Smooth muscle cell of trachea (primary cell): ENCODE measurements around the gene URB1. TPM values are rescaled to one million over a fixed set of nuclear protein-coding genes. Genes with fewer than 3 reads are reported as not detected.

Experiments used
- total RNA-seq: library from RNA; depleted of rRNA; stranded (reverse); fragments of >200 nt; gene quantifications from 2 replicates; pipeline ENCODE4 v1.2.1, GENCODE V29; 2014

The URB1 gene, protein sequence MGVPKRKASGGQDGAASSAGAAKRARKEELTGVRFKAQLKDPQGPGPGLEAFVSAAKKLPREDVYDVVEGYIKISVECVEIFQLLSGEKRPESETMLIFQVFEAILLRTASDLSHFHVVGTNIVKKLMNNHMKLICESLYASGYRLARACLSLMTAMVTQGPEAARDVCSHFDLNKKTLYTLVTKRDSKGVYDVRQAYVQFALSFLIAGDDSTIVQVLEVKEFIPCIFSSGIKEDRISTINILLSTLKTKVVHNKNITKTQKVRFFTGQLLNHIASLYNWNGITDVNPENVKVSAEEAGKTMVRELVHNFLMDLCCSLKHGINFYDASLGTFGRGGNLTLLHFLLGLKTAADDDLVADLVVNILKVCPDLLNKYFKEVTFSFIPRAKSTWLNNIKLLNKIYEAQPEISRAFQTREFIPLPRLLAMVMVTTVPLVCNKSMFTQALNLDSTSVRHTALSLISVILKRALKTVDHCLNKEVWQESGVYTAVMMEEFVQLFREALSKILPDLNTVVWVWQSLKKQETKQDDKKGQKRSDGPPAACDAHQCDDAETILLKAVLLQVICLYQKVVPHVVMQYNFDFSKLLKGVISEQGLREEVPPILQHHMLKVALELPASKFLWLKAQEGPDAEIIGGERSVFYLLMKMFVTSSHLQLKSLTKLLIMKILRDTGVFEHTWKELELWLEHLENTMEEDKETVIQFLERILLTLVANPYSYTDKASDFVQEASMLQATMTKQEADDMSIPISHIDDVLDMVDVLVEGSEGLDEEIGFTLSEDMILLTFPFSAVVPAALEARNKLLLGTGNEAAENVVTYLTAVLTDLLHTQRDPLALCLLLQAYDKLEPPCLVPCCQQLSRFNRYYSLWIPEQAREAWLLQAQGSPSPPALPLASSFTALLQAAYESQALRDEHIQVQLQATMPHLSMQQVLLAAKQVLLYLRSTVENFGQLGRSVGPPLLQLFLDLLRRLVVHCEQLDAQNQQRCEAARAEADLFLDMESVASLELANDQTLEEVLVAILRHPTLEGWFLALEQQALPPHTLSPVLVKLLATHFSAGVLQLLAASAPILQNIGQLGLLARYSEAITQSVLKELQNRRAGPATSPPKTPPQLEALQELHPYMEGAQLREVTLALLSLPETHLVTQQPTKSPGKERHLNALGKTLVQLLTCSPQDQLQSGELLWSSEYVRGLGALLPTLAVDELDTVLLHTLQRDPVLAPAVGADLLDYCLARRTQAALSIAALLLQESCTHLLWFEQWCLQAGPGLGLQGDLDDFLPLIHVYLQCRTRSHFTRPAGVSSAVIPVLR (N-terminal part only)
- total RNA-seq, result 17.5 and 25.5 TPM in 2 replicates

DNA sequence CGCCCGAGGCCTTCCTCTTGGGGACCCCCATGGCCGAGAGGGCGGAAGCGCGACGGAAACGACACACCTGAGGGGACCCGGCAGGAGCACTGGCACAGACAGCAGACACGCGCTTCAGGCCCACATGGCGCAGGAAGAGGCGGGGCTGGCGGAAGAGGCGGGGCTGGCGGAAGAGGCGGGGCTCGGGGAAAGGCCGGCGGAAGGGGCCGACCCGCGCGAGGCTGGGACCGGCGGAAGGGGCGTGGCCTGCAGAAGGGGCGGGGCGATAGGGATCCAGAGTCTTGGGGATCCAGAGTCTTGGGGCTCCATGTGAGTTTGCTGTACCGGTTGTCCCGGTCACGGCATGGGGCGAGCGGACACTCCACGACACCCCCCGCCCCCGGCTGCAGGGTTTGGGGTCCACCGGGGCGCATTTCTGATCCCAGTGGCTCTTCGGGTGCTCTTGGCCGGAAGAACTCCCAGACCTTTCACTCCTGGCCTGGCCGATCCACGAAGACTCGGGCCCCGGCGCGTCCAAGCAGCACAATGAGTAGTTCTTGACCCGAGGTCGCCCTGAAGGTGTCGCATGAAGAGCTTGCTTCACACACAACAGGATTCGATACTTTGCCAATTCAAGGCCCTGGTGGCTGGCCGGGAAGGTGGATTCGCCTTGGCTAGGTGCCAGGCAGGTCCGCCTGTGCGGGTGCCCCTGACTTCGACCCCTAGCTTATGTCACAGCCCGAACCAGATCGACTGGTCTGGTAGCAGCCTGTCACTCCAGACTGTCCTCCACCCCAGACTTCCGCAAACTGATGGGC lies at the start of gene URB1:
Gene URB1 (minus strand): TSS at position 133 of the 797 bp plus-strand sequence. CDS start 102 bp downstream, at position 31.

DNA sequence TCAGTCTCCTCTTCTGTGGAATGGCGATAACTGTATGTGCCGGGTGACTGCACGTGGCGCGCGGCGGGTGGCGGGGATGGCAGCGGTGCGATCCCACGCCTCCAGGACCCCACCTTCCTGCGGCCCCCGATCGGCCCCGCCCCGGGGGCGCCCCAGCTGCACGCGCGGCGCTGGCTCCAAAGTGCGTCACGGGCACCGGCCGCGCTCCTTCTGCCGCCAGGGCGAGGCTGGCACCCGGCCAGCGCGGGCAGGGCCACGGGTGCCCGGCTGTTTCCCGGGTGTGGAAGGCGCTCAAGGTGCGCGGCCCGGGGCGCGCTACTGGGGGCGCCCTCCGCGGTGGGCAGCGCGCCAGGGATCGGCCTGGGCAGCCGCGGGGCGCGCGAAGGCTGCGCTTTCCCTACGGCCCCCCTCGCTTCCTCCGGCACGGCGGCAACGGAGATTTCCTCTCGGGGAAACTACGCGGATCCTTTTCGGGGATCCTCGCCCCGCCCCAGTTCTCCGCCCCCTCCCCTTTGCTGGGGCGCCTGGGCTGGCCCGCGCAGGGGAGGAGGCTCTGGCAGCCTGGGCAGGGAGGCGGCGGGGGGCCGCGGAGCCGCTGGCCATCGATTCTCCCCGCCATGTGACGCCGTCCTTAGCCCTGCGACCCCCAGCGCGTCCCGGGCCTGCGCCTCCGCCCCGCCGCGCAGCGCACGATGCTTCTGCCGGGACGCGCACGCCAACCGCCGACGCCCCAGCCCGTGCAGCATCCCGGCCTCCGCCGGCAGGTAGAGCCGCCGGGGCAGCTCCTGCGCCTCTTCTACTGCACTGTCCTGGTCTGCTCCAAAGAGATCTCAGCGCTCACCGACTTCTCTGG lies 19.6 kb upstream of the URB1 start, which contains the start of gene EVA1C:
Gene EVA1C (plus strand): TSS at position 545 of the 853 bp plus-strand sequence. CDS start 148 bp downstream, at position 693.

DNA sequence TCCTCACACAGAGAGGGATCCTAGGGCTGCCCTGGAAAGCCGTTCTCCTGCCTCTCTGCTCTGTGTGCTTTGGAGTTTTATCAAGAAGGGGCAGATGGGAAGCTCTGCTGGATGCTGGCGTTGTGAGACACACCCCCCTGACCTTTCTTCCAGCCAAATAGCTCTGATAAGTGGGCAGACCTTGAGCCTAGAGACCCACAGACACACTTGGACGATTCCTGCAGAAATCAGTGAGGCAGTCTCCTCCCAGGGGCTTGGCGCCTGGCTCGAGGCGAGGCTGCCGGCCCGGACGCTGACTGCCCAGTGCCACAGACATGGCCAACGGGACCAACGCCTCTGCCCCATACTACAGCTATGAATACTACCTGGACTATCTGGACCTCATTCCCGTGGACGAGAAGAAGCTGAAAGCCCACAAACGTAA lies 94.1 kb downstream of the URB1 start, which contains the start of gene MRAP:
Gene MRAP (plus strand): TSS at position 198 of the 424 bp plus-strand sequence. CDS start 117 bp downstream, at position 315.

DNA sequence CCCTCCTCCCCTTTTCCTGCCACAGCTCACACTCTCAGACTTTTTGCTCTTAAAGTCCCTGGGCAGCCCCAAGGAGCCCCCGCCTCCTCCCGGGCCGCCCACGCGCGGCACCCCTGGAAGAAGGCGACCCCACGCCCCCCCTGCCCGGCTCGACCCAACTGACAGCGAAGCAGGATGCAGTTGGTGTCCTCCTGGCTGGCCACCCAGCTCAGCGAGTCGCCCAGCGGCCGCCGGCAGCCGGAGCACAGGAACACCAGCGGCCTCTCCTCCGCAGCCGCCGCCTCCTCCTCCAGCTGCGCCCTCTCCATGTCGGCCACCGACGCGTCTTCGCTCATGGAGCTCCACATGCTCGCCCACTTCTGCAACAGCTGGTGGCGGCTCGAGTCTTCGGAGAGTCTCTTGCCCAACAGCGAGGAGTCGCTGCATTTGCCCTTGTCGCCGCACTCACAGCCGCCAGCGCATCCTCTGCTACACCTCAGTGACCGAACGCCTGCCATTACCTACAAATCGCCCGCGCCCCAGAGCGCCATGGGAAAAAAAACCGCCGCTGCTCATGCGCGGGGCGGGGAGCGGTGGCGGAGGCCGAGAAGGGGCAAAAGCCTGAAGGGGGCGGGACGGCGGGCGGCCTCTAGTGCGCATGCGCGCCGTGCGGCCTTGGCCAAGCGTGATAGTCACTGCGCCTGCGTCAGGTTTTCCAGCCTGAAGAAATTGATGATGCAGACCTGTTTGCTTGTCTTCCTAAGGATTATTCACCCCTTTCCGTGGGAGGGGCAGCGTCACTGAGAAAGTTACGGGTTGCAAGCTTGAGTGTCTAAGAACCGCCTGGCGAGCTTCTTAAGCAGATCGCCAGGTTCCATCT lies 114.1 kb downstream of the URB1 start, which contains the start of gene MIS18A:
Gene MIS18A (minus strand): TSS at position 532 of the 859 bp plus-strand sequence. CDS start 35 bp downstream, at position 497.

Other genes with a start within 250 kb of the URB1 start
- 3.8 and 15.3 TPM in 2 replicates for gene MIS18A, start 114.0 kb downstream of the URB1 start, total RNA-seq
- gene MRAP, start 94.2 kb downstream of the URB1 start, total RNA-seq, result 0.17 TPM in 1 of 2 replicates, not detected in the other
- gene EVA1C, start 19.7 kb upstream of the URB1 start, total RNA-seq, result 5.4 and 5.5 TPM in 2 replicates
- 0.17 and 0.44 TPM in 2 replicates for gene TCP10L, start 192.5 kb upstream of the URB1 start, total RNA-seq
- 18.0 and 28.1 TPM in 2 replicates for gene CFAP298, start 219.4 kb upstream of the URB1 start, total RNA-seq